Esophagus squamous epithelium (tissue), 4 donors: ENCODE results near the gene ZFYVE28.

Experiments
- POLR2A ChIP-seq, 4 donors: fragments of 450-650 bp; IDR thresholded peaks; one replicate each; pipeline ENCODE4 v1.6.1; 2017; ENCODE audit warnings: antibody characterized with exemption in 4 of 4, mild to moderate bottlenecking in 4 of 4, moderate library complexity in 3 of 4
- TF ChIP-seq, protein P1 (sequence below), 6 experiments: fragments of 450-650 bp in 4 of 6; fragments of 200-600 bp in 2 of 6; sonication (generic) in 2 of 6; IDR thresholded peaks; one replicate each; pipeline ENCODE4 v1.5.1; 2016 to 2019; ENCODE audit warnings: antibody characterized with exemption in 6 of 6, mild to moderate bottlenecking in 4 of 6, moderate library complexity in 4 of 6

DNA sequence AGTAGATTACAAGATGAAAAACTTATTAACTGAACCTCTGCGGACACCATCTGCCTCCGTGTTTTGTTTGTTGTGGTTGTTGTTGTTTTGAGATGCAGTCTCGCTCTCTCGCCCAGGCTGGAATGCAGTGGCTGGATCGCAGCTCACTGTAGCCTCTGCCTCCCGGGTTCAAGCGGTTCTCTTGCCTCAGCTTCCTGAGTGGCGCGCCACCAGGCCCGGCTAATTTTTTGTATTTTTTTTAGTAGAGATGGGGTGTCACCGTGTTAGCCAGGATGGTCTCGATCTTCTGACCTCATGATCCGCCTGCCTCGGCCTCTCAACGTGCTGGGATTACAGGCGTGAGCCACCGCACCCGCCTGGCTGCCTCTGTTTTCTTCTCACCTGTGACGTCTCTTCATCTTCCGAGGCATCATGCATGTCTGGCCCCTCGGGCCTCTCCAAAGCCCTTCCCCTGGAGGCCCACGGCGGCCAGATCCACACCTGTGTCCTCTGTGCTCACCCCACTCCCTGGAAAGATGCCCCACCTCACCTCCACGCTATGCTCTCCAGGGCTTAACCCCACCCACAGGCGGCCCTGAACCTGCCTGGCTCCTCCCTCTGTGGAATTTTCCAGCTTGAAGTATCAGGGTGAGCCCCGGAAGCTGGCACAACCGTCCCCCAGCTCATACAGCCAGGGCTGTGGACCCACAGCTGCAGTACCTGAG is 79.5 kb downstream of the ZFYVE28 start:
- TF ChIP-seq POLR2A (IDR thresholded peaks at IDR 0.05): no peak
- TF ChIP-seq, protein P1, sequence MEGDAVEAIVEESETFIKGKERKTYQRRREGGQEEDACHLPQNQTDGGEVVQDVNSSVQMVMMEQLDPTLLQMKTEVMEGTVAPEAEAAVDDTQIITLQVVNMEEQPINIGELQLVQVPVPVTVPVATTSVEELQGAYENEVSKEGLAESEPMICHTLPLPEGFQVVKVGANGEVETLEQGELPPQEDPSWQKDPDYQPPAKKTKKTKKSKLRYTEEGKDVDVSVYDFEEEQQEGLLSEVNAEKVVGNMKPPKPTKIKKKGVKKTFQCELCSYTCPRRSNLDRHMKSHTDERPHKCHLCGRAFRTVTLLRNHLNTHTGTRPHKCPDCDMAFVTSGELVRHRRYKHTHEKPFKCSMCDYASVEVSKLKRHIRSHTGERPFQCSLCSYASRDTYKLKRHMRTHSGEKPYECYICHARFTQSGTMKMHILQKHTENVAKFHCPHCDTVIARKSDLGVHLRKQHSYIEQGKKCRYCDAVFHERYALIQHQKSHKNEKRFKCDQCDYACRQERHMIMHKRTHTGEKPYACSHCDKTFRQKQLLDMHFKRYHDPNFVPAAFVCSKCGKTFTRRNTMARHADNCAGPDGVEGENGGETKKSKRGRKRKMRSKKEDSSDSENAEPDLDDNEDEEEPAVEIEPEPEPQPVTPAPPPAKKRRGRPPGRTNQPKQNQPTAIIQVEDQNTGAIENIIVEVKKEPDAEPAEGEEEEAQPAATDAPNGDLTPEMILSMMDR (IDR thresholded peaks at IDR 0.05): no peak
